Esophagus muscularis mucosa (tissue), 4 donors: ENCODE measurements around the gene ST8SIA6.

ENCODE experiments used
- CTCF ChIP-seq, 3 experiments: fragments of 200-600 bp in 2 of 3; fragments of 450-650 bp in 1 of 3; sonication (generic) in 2 of 3; IDR thresholded peaks; one replicate each; pipeline ENCODE4 v1.5.1; 2017 to 2019; ENCODE audit warnings: antibody characterized with exemption in 3 of 3, mild to moderate bottlenecking in 2 of 3, moderate library complexity in 1 of 3
- EP300 ChIP-seq: sonication (generic); formaldehyde crosslinking; IDR thresholded peaks from one replicate; pipeline ENCODE4 v1.6.1; 2017; ENCODE audit warnings: antibody characterized with exemption
- POLR2A ChIP-seq: fragments of 450-650 bp; IDR thresholded peaks from one replicate; pipeline ENCODE4 v1.6.1; 2017; ENCODE audit warnings: antibody characterized with exemption, moderate library complexity, mild to moderate bottlenecking, low read depth
- POLR2AphosphoS5 ChIP-seq, 2 donors: sonication (generic); formaldehyde crosslinking; IDR thresholded peaks; one replicate each; pipeline ENCODE4 v1.6.1; 2017; ENCODE audit warnings: antibody characterized with exemption in 2 of 2

- no peak for TF ChIP-seq POLR2AphosphoS5 (IDR thresholded peaks at IDR 0.05)
- TF ChIP-seq CTCF (IDR thresholded peaks at IDR 0.05): no peak
- no peak for TF ChIP-seq POLR2A
- no peak for TF ChIP-seq EP300
These were observed 26.6 kb downstream of the ST8SIA6 start for GRCh38 chr10:17427666-17428350.
